Stimulated activated CD8-positive, alpha-beta memory T cell treated with anti-CD3 and anti-CD28 coated beads, Interleukin-15, amount 100 ng/mL, for 24 hours (primary cell): ENCODE data around the gene SEMA4C.

Experiments used
- DNase-seq: peaks from one replicate; pipeline ENCODE4 v3.0.0-alpha.2; 2020; ENCODE audit warnings: low read depth

SEMA4C gene

GRCh38 chr2:96881349-96882195, 11.7 kb upstream of the SEMA4C start:
- DNase-seq = no peak

GRCh38 chr2:96880891-96881273, 11.0 kb upstream of the SEMA4C start:
- no peak for DNase-seq

GRCh38 chr2:96879545-96880040, 9.7 kb upstream of the SEMA4C start:
- no peak for DNase-seq

GRCh38 chr2:96878796-96879544, 9.1 kb upstream of the SEMA4C start:
- DNase-seq = no peak

GRCh38 chr2:96878171-96878570, 8.3 kb upstream of the SEMA4C start:
- DNase-seq = no peak

- no peak for DNase-seq
Observed at GRCh38 chr2:96877631-96878092, 7.8 kb upstream of the SEMA4C start.

GRCh38 chr2:96877042-96877451, 7.2 kb upstream of the SEMA4C start:
- no peak for DNase-seq

GRCh38 chr2:96876269-96877041, 6.6 kb upstream of the SEMA4C start:
- DNase-seq = no peak

GRCh38 chr2:96875498-96876268, 5.8 kb upstream of the SEMA4C start:
- DNase-seq = no peak

- no peak for DNase-seq
Observed at GRCh38 chr2:96874198-96874831, 4.4 kb upstream of the SEMA4C start.

- DNase-seq = no peak
Observed at GRCh38 chr2:96873651-96874096, 3.8 kb upstream of the SEMA4C start.

GRCh38 chr2:96872591-96873349, 2.9 kb upstream of the SEMA4C start:
- DNase-seq = no peak

- DNase-seq = no peak
Observed at GRCh38 chr2:96870626-96871255, 861 bp upstream of the SEMA4C start.

GRCh38 chr2:96869281-96869821, 529 bp downstream of the SEMA4C start:
- no peak for DNase-seq

GRCh38 chr2:96868555-96869280, 1.2 kb downstream of the SEMA4C start:
- DNase-seq = no peak

GRCh38 chr2:96867756-96868554, 1.9 kb downstream of the SEMA4C start:
- DNase-seq = no peak

GRCh38 chr2:96866986-96867755, 2.7 kb downstream of the SEMA4C start:
- no peak for DNase-seq
